Upper lobe of left lung (tissue), 4 donors: ENCODE results near the gene ICAM4.

Experiments
- CTCF ChIP-seq, 6 experiments: fragments of 450-650 bp in 4 of 6; fragments of 200-600 bp in 2 of 6; sonication (generic) in 2 of 6; IDR thresholded peaks; one replicate each; pipeline ENCODE4 v1.5.1; 2016 to 2019; ENCODE audit warnings: antibody characterized with exemption in 6 of 6
- POLR2A ChIP-seq, 4 donors: fragments of 450-650 bp; IDR thresholded peaks; one replicate each; pipeline ENCODE4 v1.5.1; 2016 to 2017; ENCODE audit warnings: antibody characterized with exemption in 4 of 4, mild to moderate bottlenecking in 2 of 4
- POLR2AphosphoS5 ChIP-seq, 2 donors: sonication (generic); formaldehyde crosslinking; IDR thresholded peaks; one replicate each; pipeline ENCODE4 v1.5.1; 2017; ENCODE audit warnings: antibody characterized with exemption in 2 of 2

DNA sequence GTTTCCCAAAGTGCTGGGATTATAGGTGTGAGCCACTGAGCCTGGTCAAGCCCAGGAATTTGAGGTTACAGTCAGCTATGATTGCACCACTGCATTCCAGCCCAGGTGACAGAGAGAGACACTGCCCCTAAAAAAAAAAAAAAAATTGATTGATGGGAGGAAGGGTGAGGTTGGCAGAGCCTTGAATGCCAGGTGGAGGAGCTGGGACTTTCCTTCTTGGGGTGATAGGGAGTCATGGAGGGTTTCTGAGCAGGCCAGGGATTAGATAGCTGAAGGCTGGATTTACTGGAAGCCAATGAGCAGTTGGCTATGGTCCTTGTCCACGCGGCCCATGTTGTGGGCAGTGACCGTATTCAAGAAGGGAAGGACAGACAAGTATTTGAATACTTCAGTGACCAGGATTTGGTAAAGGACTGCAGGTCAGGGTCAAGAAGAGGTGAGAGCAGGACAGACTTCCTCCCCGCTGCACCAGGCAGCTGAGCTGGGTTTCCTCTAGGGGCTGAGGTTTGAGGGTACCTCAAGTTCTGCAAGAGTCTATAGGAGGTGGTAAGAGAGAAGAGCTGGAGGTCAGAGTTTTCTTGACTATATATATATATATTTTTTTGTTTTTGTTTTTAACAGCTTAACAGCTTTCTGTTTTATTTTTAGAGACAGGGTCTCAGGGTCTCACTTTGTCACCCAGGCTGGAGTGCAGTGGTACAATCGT is 6.9 kb upstream of the ICAM4 start:
- TF ChIP-seq CTCF (IDR thresholded peaks at IDR 0.05) (no peak), POLR2A (IDR thresholded peaks at IDR 0.05) (no peak), POLR2AphosphoS5 (IDR thresholded peaks at IDR 0.05) (peak in 1 of 2 donors; percentile 39)
